Islet precursor cell (in vitro differentiated cells): ENCODE data around the gene TSSC4.
A peak's percentile ranks its signal among the peaks of the same experiment; 100 is the strongest.

Source experiments
- DNase-seq: peaks from one replicate; pipeline ENCODE4 v3.0.0-alpha.2; 2018

Gene TSSC4

GRCh38 chr11:2420502-2421225 is 20.1 kb downstream of the TSSC4 start:
- DNase-seq = peak; percentile 81

- DNase-seq = no peak
These were observed 20.9 kb downstream of the TSSC4 start for GRCh38 chr11:2421226-2421994.

- no peak for DNase-seq
These were observed 21.4 kb downstream of the TSSC4 start for GRCh38 chr11:2421996-2422395.

- DNase-seq = no peak
These were observed 22.1 kb downstream of the TSSC4 start for GRCh38 chr11:2422461-2423156.

GRCh38 chr11:2423157-2424025 is 22.8 kb downstream of the TSSC4 start:
- no peak for DNase-seq

GRCh38 chr11:2424811-2425495 is 24.4 kb downstream of the TSSC4 start:
- no peak for DNase-seq

- no peak for DNase-seq
These were observed 25.0 kb downstream of the TSSC4 start for GRCh38 chr11:2425506-2425905.

- DNase-seq = no peak
These were observed 25.7 kb downstream of the TSSC4 start for GRCh38 chr11:2426221-2426620.

- no peak for DNase-seq
These were observed 26.4 kb downstream of the TSSC4 start for GRCh38 chr11:2426826-2427521.

GRCh38 chr11:2427721-2428321 is 27.3 kb downstream of the TSSC4 start:
- DNase-seq = no peak

GRCh38 chr11:2428322-2428795 is 27.8 kb downstream of the TSSC4 start:
- DNase-seq = peak; percentile 83

GRCh38 chr11:2431395-2431794 is 30.8 kb downstream of the TSSC4 start:
- no peak for DNase-seq

- DNase-seq = no peak
These were observed 31.6 kb downstream of the TSSC4 start for GRCh38 chr11:2432171-2432621.

GRCh38 chr11:2432628-2433071 is 32.1 kb downstream of the TSSC4 start:
- DNase-seq = no peak

GRCh38 chr11:2433106-2433925 is 32.8 kb downstream of the TSSC4 start:
- no peak for DNase-seq

GRCh38 chr11:2434008-2434407 is 33.5 kb downstream of the TSSC4 start:
- no peak for DNase-seq

GRCh38 chr11:2434506-2435255 is 34.1 kb downstream of the TSSC4 start:
- DNase-seq = no peak

- no peak for DNase-seq
These were observed 34.9 kb downstream of the TSSC4 start for GRCh38 chr11:2435288-2436012.
